ENCODE results near the gene PRTN3. TPM values are rescaled to one million over a fixed set of nuclear protein-coding genes. Genes with fewer than 3 reads are reported as not detected.
"Not testable (repeated sequence)": the region's sequence is repeated elsewhere in the genome, so short reads cannot be mapped to it uniquely, and the experiment has no call there.

Gene PRTN3
- total and polyA plus RNA-seq, 4 donors, result 0.58 to 23.3 (median 9.7) TPM

DNA sequence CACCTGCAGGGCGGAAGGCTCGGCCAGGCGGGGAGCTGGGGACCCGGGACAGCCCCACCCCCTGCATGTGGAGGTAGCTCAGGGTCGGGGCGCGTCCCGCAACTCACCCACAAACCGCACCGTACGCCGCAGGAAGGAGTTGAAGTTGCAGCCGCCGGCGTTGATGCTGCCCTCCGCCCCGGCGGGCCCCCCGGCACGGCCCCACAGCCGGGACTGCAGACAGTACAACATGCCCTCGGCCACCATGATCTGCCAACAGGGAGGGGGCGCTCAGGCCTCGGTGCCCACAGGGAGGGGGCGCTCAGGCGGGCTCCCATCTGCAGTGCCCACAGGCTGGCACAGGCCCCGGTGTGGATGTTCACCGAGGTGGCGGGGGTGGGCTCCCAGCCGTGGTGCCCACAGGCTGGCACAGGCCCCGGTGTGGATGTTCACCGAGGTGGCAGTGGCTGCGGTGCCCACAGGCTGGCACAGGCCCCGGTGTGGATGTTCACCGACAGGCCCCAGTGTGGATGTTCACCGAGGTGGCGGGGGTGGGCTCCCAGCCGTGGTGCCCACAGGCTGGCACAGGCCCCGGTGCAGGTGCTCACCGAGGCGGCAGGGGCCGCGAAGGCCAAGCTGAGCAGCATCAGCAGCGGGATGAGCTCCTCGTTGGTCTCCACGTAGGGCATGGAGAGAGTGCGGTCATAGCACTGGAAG lies 25.6 kb upstream of the PRTN3 start:
- Histone ChIP-seq H3K27me3 (ENCODE audit: control insufficient read depth in 3 of 3, insufficient read depth in 3 of 3, low read length in 2 of 3) (no peaks in the 10 kb centered on the region), H3K4me1 (ENCODE audit: control insufficient read depth in 5 of 5, insufficient read depth in 5 of 5, low read length in 5 of 5) (no peaks in the 10 kb centered on the region), H3K9me3 (ENCODE audit: control insufficient read depth in 4 of 4, insufficient read depth in 3 of 4, low read length in 3 of 4) (no peaks in the 10 kb centered on the region), H3K36me3 (ENCODE audit: control insufficient read depth in 4 of 4, insufficient read depth in 4 of 4, low read length in 4 of 4) (peaks cover 5 to 32% (median 17%) of the 10 kb centered on the region in 4 donors), H3K4me3 (no peak overlapping the region), H3K9ac (ENCODE audit: insufficient read depth in 1 of 2, low read length in 2 of 2) (no peak overlapping the region), H3K27ac (ENCODE audit: low read depth in 1 of 2, low read length in 1 of 2) (no peak overlapping the region)
- TF ChIP-seq, protein P1, sequence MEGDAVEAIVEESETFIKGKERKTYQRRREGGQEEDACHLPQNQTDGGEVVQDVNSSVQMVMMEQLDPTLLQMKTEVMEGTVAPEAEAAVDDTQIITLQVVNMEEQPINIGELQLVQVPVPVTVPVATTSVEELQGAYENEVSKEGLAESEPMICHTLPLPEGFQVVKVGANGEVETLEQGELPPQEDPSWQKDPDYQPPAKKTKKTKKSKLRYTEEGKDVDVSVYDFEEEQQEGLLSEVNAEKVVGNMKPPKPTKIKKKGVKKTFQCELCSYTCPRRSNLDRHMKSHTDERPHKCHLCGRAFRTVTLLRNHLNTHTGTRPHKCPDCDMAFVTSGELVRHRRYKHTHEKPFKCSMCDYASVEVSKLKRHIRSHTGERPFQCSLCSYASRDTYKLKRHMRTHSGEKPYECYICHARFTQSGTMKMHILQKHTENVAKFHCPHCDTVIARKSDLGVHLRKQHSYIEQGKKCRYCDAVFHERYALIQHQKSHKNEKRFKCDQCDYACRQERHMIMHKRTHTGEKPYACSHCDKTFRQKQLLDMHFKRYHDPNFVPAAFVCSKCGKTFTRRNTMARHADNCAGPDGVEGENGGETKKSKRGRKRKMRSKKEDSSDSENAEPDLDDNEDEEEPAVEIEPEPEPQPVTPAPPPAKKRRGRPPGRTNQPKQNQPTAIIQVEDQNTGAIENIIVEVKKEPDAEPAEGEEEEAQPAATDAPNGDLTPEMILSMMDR (IDR thresholded peaks at IDR 0.05; ENCODE audit: control extremely low read depth, extremely low read depth), result no peak
- DNase-seq, result no peak
- ATAC-seq (ENCODE audit: insufficient read depth, low FRiP score), result no peak
- WGBS, 2 donors, result 85 to 92% methylated on average over 45 to 47 of the region's 47 CpGs

DNA sequence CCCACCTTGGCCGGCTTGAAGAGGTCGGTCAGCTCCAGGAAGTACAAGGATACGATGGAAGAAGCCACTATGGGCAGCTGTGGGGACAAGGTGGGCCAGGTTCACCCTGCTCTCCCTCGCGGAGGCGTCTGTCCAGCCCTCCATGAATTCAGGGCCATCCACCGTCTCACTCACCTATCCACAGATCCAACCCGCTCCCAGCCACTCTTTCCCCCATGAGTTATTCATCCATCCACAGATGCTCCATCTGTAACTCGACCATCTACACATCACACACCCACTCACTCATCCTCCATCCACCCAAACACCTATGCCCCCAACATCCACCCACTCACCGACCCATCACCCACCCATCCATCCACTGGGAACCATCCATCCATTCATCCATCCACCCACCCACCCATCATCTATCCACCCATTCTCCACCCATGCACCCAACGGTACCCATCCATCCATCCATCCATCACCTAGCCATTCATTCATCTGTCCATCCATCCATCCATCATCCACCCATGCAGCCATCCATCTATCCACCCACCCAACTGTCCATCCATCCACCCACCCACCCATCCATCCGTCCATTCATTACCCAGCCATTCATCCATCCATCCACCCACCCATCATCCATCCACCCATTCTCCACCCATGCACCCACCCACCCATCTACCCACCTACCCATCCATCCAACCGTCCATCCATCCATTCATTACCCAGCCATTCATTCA lies 24.9 kb upstream of the PRTN3 start:
- ATAC-seq (ENCODE audit: insufficient read depth, low FRiP score), result no peak
- Histone ChIP-seq H3K27ac (ENCODE audit: low read depth in 1 of 2, low read length in 1 of 2) (no peak overlapping the region), H3K4me3 (no peak overlapping the region), H3K27me3 (ENCODE audit: control insufficient read depth in 3 of 3, insufficient read depth in 3 of 3, low read length in 2 of 3) (no peaks in the 10 kb centered on the region), H3K9ac (ENCODE audit: insufficient read depth in 1 of 2, low read length in 2 of 2) (no peak overlapping the region), H3K9me3 (ENCODE audit: control insufficient read depth in 4 of 4, insufficient read depth in 3 of 4, low read length in 3 of 4) (no peaks in the 10 kb centered on the region), H3K36me3 (ENCODE audit: control insufficient read depth in 4 of 4, insufficient read depth in 4 of 4, low read length in 4 of 4) (peaks cover 3 to 26% (median 11%) of the 10 kb centered on the region in 4 donors), H3K4me1 (ENCODE audit: control insufficient read depth in 5 of 5, insufficient read depth in 5 of 5, low read length in 5 of 5) (no peaks in the 10 kb centered on the region)
- WGBS, 2 donors, result 94 to 97% methylated on average over 13 of the region's 13 CpGs
- TF ChIP-seq, protein P1 (IDR thresholded peaks at IDR 0.05; ENCODE audit: control extremely low read depth, extremely low read depth), result no peak
- no peak for DNase-seq

DNA sequence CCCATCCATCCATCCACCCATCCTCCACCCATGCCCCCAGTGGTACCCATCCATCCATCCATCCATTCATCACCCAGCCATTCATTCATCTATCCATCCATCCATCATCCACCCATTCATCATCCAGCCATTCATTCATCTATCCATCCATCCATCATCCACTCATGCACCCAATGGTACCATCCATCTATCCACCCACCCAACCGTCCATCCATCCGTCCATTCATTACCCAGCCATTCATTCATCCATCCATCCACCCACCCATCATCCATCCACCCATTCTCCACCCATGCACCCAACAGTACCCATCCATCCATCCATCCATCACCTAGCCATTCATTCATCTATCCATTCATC lies 24.3 kb upstream of the PRTN3 start:
- H3K36me3 ChIP-seq (ENCODE audit: control insufficient read depth in 4 of 4, insufficient read depth in 4 of 4, low read length in 4 of 4), result peaks cover 2 to 22% (median 8%) of the 10 kb centered on the region in 4 donors
- H3K27ac ChIP-seq (ENCODE audit: low read depth in 1 of 2, low read length in 1 of 2), result no peak overlapping the region
- no peaks in the 10 kb centered on the region for H3K27me3 ChIP-seq (ENCODE audit: control insufficient read depth in 3 of 3, insufficient read depth in 3 of 3, low read length in 2 of 3)
- TF ChIP-seq, protein P1 (IDR thresholded peaks at IDR 0.05; ENCODE audit: control extremely low read depth, extremely low read depth), result no peak
- no peaks in the 10 kb centered on the region for H3K9me3 ChIP-seq (ENCODE audit: control insufficient read depth in 4 of 4, insufficient read depth in 3 of 4, low read length in 3 of 4)
- no peak for ATAC-seq (ENCODE audit: insufficient read depth, low FRiP score)
- no peak for DNase-seq
- peaks cover 0 to 2% (median 0%) of the 10 kb centered on the region in 5 donors for H3K4me1 ChIP-seq (ENCODE audit: control insufficient read depth in 5 of 5, insufficient read depth in 5 of 5, low read length in 5 of 5)
- H3K4me3 ChIP-seq, result no peak overlapping the region
- H3K9ac ChIP-seq (ENCODE audit: insufficient read depth in 1 of 2, low read length in 2 of 2), result no peak overlapping the region
- WGBS, 2 donors, result 88 to 98% methylated on average over 2 of the region's 2 CpGs

GRCh38 chr19:820212-820611 lies 20.6 kb upstream of the PRTN3 start:
- H3K9me3 ChIP-seq (ENCODE audit: control insufficient read depth in 4 of 4, insufficient read depth in 3 of 4, low read length in 3 of 4); DNase-seq; ATAC-seq (ENCODE audit: insufficient read depth, low FRiP score); H3K36me3 ChIP-seq (ENCODE audit: control insufficient read depth in 4 of 4, insufficient read depth in 4 of 4, low read length in 4 of 4); H3K27me3 ChIP-seq (ENCODE audit: control insufficient read depth in 3 of 3, insufficient read depth in 3 of 3, low read length in 2 of 3); H3K9ac ChIP-seq (ENCODE audit: insufficient read depth in 1 of 2, low read length in 2 of 2); H3K27ac ChIP-seq (ENCODE audit: low read depth in 1 of 2, low read length in 1 of 2); H3K4me1 ChIP-seq (ENCODE audit: control insufficient read depth in 5 of 5, insufficient read depth in 5 of 5, low read length in 5 of 5); H3K4me3 ChIP-seq: not testable (repeated sequence)
- WGBS, 2 donors, result 86 to 97% methylated on average over 5 of the region's 5 CpGs

Measured in lung (tissue), 12 donors.